Panc1 (cell line): ENCODE data around the gene DNAAF5.

Experiments
- CTCF ChIP-seq: fragments of 450-650 bp; IDR thresholded peaks from 2 replicates; pipeline ENCODE4 v1.5.1; 2017; ENCODE audit warnings: mild to moderate bottlenecking
- POLR2AphosphoS5 ChIP-seq: IDR thresholded peaks from 2 replicates; pipeline ENCODE4 v1.6.1; 2012; ENCODE audit warnings: mild to moderate bottlenecking, low read depth, low read length, moderate library complexity
- REST ChIP-seq, 2 experiments: IDR thresholded peaks; 2 replicates each; pipeline ENCODE4 v1.6.1; 2011 to 2012; ENCODE audit warnings: low read depth in 2 of 2, control low read depth in 1 of 2, low read length in 1 of 2, mild to moderate bottlenecking in 1 of 2, moderate library complexity in 1 of 2; ENCODE audit not compliant: insufficient read depth in 1 of 2
- SIN3A ChIP-seq: IDR thresholded peaks from 2 replicates; pipeline ENCODE4 v1.6.1; 2012; ENCODE audit warnings: low read depth, mild to moderate bottlenecking, low read length, moderate library complexity, borderline replicate concordance; ENCODE audit not compliant: insufficient read depth
- TCF7L2 ChIP-seq: IDR thresholded peaks from 2 replicates; pipeline ENCODE4 v1.6.1; 2011; ENCODE audit warnings: mild to moderate bottlenecking, low read depth, low read length, inconsistent platforms

- TF ChIP-seq CTCF: no peak
- TF ChIP-seq SIN3A: no peak
- TF ChIP-seq POLR2AphosphoS5: no peak
- no peak for TF ChIP-seq REST (IDR thresholded peaks at IDR 0.05; ENCODE audit: insufficient read depth in 1 of 2, low read depth in 2 of 2, low read length in 1 of 2)
- no peak for TF ChIP-seq TCF7L2
Observed at GRCh38 chr7:825386-825785, 98.9 kb downstream of the DNAAF5 start.
